AG09309 (cell line): Measurements from ENCODE around the gene COG7.

ENCODE experiments used
- DNase-seq: peaks from one replicate; pipeline ENCODE4 v3.0.0-alpha.2; 2010; ENCODE audit warnings: low read depth
- H3K4me3 ChIP-seq: 2 replicates; pipeline ENCODE4 v1.5.1; 2011; ENCODE audit warnings: mild to moderate bottlenecking, low read depth, low read length, moderate library complexity; ENCODE audit not compliant: control insufficient read depth
- TF ChIP-seq, protein P1 (sequence below): IDR thresholded peaks from 2 replicates; pipeline ENCODE4 v1.5.1; 2011; ENCODE audit warnings: mild to moderate bottlenecking, low read depth, low read length, inconsistent platforms; ENCODE audit not compliant: insufficient read depth, control insufficient read depth; ENCODE audit errors: missing control alignments

Gene COG7

DNA sequence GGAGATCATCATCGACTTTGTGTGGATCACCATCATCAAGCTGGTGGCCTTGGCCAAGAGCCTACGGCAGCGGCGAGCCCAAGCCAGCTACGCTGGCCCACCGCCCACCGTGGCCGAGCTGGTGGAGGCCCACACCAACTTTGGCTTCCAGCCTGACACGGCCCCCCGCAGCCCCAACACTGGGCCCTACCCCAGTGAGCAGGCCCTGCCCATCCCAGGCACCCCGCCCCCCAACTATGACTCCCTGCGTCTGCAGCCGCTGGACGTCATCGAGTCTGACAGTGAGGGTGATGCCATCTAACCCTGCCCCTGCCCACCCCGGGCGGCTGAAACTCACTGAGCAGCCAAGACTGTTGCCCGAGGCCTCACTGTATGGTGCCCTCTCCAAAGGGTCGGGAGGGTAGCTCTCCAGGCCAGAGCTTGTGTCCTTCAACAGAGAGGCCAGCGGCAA lies 72.5 kb downstream of the COG7 start:
- H3K4me3 ChIP-seq: no peak overlapping the region
- TF ChIP-seq, protein P1, sequence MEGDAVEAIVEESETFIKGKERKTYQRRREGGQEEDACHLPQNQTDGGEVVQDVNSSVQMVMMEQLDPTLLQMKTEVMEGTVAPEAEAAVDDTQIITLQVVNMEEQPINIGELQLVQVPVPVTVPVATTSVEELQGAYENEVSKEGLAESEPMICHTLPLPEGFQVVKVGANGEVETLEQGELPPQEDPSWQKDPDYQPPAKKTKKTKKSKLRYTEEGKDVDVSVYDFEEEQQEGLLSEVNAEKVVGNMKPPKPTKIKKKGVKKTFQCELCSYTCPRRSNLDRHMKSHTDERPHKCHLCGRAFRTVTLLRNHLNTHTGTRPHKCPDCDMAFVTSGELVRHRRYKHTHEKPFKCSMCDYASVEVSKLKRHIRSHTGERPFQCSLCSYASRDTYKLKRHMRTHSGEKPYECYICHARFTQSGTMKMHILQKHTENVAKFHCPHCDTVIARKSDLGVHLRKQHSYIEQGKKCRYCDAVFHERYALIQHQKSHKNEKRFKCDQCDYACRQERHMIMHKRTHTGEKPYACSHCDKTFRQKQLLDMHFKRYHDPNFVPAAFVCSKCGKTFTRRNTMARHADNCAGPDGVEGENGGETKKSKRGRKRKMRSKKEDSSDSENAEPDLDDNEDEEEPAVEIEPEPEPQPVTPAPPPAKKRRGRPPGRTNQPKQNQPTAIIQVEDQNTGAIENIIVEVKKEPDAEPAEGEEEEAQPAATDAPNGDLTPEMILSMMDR: no peak
- no peak for DNase-seq

DNA sequence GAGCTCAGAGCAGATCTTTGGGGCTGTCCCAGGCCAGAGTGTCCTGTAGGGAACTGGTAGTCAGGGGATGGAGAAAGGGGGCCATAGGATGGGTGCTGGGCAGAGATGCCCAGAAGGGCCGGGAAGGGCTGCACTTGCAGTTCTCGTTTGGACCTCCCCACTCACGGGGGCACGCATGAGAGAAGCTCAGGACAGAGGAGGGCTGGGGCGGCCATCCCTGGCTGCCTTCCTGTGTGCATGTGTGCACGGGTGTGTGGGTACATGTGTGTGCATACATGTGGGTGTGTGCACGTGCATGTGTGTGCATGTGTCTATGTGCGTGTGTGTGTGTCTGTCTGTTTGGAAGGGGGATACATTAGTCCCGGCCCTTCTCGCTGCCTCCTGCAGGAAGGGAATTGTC lies 73.3 kb downstream of the COG7 start:
- TF ChIP-seq, protein P1: no peak
- H3K4me3 ChIP-seq: no peak overlapping the region
- DNase-seq: no peak

DNA sequence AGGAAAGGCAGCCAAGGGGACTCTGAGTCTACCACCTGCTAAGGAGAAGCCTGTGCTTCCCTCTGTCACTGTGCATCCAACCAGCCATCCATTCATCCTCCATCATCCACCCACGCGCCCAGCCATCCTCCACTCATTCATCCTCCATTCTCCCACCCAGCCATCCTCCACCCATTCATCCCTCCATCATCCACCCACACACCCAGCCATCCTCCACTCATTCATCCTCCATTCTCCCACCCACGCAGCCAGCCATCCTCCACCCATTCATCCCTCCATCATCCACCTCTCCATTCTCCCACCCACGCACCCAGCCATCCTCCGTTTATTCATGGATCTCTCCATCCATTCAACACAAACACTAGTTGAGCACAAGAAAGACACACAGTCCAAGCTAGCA lies 74.1 kb downstream of the COG7 start:
- TF ChIP-seq, protein P1: no peak
- no peak overlapping the region for H3K4me3 ChIP-seq
- DNase-seq: no peak

DNA sequence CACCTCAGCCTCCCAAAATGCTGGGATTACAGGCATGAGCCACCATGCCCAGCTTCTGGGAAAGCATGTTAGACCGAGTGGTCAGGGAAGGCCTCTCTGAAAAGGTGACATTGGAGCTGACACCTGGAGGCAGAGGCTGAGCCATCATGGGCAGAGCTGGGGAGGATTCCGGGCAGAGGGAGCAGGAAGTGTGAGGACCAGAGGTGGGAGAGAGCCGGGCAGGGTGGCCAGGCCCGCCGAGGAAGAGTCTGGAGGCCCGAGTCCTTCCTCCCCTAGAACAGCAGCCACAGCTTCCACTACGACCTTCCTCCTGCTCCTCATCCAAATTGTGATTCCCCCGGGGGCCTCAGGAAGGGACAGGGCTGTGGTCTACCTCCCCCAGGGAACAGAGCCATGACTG lies 74.7 kb downstream of the COG7 start:
- no peak overlapping the region for H3K4me3 ChIP-seq
- DNase-seq: no peak
- TF ChIP-seq, protein P1: no peak

DNA sequence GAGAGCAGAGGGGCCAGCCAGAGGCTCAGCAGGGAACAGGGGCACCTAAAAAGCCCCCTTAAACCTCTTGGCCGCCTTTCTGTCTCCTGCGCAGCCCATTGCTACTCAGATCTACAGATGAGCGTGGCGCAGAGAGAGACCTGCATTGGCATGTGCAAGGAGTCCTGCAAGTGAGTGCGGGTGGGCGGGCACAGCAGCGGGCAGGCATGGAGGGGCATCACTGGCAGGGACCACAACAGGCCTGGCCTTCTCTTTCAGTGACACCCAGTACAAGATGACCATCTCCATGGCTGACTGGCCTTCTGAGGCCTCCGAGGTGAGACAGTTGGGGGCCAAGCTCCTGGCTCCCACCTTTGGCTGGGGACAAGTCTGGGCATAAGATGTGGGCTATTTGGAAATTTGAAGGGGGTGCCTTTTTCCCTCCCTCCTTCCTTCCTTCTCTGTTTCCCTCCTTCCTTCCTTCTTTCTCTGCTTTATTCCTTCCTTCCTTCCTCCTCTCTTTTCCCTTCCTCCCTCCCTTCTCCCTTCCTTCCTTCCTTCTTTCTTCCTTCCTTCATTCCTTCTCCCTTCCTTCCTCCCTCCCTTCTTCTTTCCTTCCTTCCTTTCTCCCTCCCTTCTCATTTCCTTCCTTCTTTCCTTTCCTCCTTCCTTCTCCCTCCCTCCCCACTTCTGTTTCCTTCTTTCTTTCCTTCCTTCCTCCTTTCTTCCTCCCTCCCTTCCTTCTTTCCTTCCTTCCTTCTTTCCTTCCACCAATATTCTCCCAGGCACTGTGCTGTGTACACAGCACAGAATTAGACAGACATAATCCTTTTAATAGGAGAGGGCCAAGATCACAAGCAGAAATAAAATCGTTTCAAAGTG lies 75.7 kb downstream of the COG7 start:
- TF ChIP-seq, protein P1: no peak
- DNase-seq: no peak
- no peak overlapping the region for H3K4me3 ChIP-seq

DNA sequence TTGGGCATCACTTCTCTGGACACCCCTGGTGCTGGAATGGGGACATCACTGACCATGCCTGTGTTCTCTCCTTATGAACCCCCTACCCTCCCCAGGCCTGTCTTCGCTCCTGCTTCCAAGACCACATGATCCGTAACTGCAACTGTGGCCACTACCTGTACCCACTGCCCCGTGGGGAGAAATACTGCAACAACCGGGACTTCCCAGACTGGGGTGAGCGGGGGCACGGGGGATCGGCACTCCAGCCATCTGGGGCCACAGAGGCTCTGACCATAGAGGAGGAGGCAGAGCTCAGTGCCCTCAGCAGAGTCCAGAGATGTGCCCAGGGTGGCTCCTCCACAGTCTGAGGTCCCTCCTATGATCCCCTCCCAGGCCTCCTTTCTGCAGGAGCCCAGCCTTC lies 77.3 kb downstream of the COG7 start:
- DNase-seq: no peak
- TF ChIP-seq, protein P1: no peak
- no peak overlapping the region for H3K4me3 ChIP-seq
